HepG2 (cell line): ENCODE measurements around the gene GOLGA3.

Experiments
- ARHGAP35 ChIP-seq: sonication (generic); formaldehyde crosslinking; IDR thresholded peaks from 2 replicates; pipeline ENCODE4 v1.9.0; 2022; ENCODE audit warnings: mild to moderate bottlenecking, inconsistent platforms, moderate library complexity, missing genetic modification reagents, borderline replicate concordance
- CCAR2 ChIP-seq: fragments of 200-400 bp; formaldehyde crosslinking; optimal IDR thresholded peaks from 2 replicates; pipeline ENCODE3; 2018; ENCODE audit warnings: low read depth, mild to moderate bottlenecking, low read length, moderate library complexity
- SP1 ChIP-seq, 2 experiments: fragments of 450-650 bp in 1 of 2; sonication (generic) in 1 of 2; formaldehyde crosslinking in 1 of 2; IDR thresholded peaks; 2 replicates each; pipeline versions ENCODE4 v1.4.0 to v1.6.1; 2016 to 2020; ENCODE audit warnings: missing genetic modification reagents in 1 of 2
- SPEN ChIP-seq: sonication (generic); formaldehyde crosslinking; IDR thresholded peaks from 2 replicates; pipeline ENCODE4 v1.5.1; 2020; ENCODE audit warnings: low read depth, mild to moderate bottlenecking, missing genetic modification reagents
- YY1 ChIP-seq: IDR thresholded peaks from 2 replicates; pipeline ENCODE4 v1.6.1; 2011; ENCODE audit warnings: low read length, low read depth, moderate library complexity, mild to moderate bottlenecking; ENCODE audit not compliant: insufficient read depth, insufficient replicate concordance
- ZBTB21 ChIP-seq: sonication (generic); formaldehyde crosslinking; IDR thresholded peaks from 2 replicates; pipeline ENCODE4 v1.4.0; 2020; ENCODE audit warnings: missing genetic modification reagents
- ZFP36L2 ChIP-seq: sonication (generic); formaldehyde crosslinking; IDR thresholded peaks from 2 replicates; pipeline ENCODE4 v1.4.0; 2020; ENCODE audit warnings: missing genetic modification reagents
- ZNF17 ChIP-seq: sonication (generic); formaldehyde crosslinking; IDR thresholded peaks from 2 replicates; pipeline ENCODE4 v1.5.0; 2020; ENCODE audit warnings: mild to moderate bottlenecking, missing genetic modification reagents
- ZNF337 ChIP-seq: sonication (generic); formaldehyde crosslinking; IDR thresholded peaks from 2 replicates; pipeline ENCODE4 v1.5.1; 2020; ENCODE audit warnings: missing genetic modification reagents, low read depth, mild to moderate bottlenecking, borderline replicate concordance
- ZNF451 ChIP-seq: sonication (generic); formaldehyde crosslinking; IDR thresholded peaks from 2 replicates; pipeline ENCODE4 v1.5.0; 2020; ENCODE audit warnings: mild to moderate bottlenecking, missing genetic modification reagents
- ZNF839 ChIP-seq: sonication (generic); formaldehyde crosslinking; IDR thresholded peaks from 2 replicates; pipeline ENCODE4 v1.4.0; 2020; ENCODE audit warnings: missing genetic modification reagents, mild to moderate bottlenecking, borderline replicate concordance
- TF ChIP-seq, protein P1 (sequence below): sonication (generic); formaldehyde crosslinking; IDR thresholded peaks from 2 replicates; pipeline ENCODE4 v1.4.0; 2020; ENCODE audit warnings: low read depth, mild to moderate bottlenecking, missing genetic modification reagents
- TF ChIP-seq, protein P2 (sequence below): sonication (generic); formaldehyde crosslinking; IDR thresholded peaks from 2 replicates; pipeline ENCODE4 v1.5.0; 2020; ENCODE audit warnings: mild to moderate bottlenecking, missing genetic modification reagents, moderate library complexity

DNA sequence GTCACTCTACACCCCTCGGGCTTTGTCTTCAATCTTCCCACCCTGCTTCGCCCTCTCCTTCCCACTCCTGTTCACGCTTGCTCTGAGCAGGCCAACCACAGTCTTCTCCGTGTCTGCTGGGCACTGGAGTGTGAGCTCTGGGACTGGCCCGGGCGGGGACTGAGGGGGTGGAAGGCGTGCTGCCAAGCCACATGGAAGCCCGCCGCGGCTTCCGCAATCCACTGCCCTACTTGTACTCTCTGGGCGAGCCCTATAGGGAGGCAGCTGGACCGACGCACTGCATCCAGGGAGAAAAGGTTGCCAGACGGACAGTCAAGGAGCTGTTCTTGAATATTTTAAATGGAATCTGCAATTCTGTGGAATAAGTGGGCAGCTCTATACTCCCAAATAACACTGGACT is 24.8 kb downstream of the GOLGA3 start:
- TF ChIP-seq, protein P1, sequence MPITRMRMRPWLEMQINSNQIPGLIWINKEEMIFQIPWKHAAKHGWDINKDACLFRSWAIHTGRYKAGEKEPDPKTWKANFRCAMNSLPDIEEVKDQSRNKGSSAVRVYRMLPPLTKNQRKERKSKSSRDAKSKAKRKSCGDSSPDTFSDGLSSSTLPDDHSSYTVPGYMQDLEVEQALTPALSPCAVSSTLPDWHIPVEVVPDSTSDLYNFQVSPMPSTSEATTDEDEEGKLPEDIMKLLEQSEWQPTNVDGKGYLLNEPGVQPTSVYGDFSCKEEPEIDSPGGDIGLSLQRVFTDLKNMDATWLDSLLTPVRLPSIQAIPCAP (CRISPR knock-in tag) = no peak
- TF ChIP-seq ZNF337 (CRISPR knock-in tag) (no peak), ZBTB21 (no peak), ARHGAP35 (CRISPR knock-in tag) (no peak), SP1 (IDR thresholded peaks at IDR 0.05) (no peak), SP1 (CRISPR knock-in tag; IDR thresholded peaks at IDR 0.05) (no peak), SPEN (no peak), ZFP36L2 (CRISPR knock-in tag) (no peak), YY1 (no peak), CCAR2 (no peak), ZNF451 (CRISPR knock-in tag) (no peak), ZNF17 (CRISPR knock-in tag) (no peak), ZNF839 (no peak)
- TF ChIP-seq, protein P2, sequence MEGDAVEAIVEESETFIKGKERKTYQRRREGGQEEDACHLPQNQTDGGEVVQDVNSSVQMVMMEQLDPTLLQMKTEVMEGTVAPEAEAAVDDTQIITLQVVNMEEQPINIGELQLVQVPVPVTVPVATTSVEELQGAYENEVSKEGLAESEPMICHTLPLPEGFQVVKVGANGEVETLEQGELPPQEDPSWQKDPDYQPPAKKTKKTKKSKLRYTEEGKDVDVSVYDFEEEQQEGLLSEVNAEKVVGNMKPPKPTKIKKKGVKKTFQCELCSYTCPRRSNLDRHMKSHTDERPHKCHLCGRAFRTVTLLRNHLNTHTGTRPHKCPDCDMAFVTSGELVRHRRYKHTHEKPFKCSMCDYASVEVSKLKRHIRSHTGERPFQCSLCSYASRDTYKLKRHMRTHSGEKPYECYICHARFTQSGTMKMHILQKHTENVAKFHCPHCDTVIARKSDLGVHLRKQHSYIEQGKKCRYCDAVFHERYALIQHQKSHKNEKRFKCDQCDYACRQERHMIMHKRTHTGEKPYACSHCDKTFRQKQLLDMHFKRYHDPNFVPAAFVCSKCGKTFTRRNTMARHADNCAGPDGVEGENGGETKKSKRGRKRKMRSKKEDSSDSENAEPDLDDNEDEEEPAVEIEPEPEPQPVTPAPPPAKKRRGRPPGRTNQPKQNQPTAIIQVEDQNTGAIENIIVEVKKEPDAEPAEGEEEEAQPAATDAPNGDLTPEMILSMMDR (CRISPR knock-in tag) = no peak
